Bronchial epithelial cell (primary cell): ENCODE data around the gene ELF5. TPM values are rescaled to one million over a fixed set of nuclear protein-coding genes. Genes with fewer than 3 reads are reported as not detected.

Experiments used
- DNase-seq: peaks from one replicate; pipeline ENCODE4 v3.0.0-alpha.2; 2010; ENCODE audit warnings: low read depth
- FAIRE-seq: peaks from 2 replicates; lab custom pipeline; 2011; peaks lifted over from hg19 to GRCh38; lab: Jason Lieb, UNC
- H3K27me3 ChIP-seq: 2 replicates; pipeline ENCODE4 v1.5.1; 2011; ENCODE audit warnings: low read length; ENCODE audit not compliant: control insufficient read depth, insufficient read depth
- H3K36me3 ChIP-seq: 2 replicates; pipeline ENCODE4 v1.5.1; 2011; ENCODE audit warnings: low read length; ENCODE audit not compliant: control insufficient read depth, insufficient read depth
- H3K4me3 ChIP-seq: 2 replicates; pipeline ENCODE4 v1.5.1; 2011; ENCODE audit warnings: mild to moderate bottlenecking, low read depth, low read length, control low read depth
- total RNA-seq: library from RNA; depleted of rRNA; stranded (reverse); fragments of >200 nt; gene quantifications from 2 replicates; pipeline ENCODE4 v1.2.1, GENCODE V29; 2014
- TF ChIP-seq, protein P1 (sequence below): IDR thresholded peaks from 2 replicates; pipeline ENCODE4 v1.5.1; 2011; ENCODE audit warnings: mild to moderate bottlenecking, moderate library complexity, low read length, control low read depth, inconsistent platforms; ENCODE audit not compliant: insufficient read depth, severe bottlenecking

ELF5 gene
- total RNA-seq, 1 donor from 2014 or later, result 0.53 TPM

DNA sequence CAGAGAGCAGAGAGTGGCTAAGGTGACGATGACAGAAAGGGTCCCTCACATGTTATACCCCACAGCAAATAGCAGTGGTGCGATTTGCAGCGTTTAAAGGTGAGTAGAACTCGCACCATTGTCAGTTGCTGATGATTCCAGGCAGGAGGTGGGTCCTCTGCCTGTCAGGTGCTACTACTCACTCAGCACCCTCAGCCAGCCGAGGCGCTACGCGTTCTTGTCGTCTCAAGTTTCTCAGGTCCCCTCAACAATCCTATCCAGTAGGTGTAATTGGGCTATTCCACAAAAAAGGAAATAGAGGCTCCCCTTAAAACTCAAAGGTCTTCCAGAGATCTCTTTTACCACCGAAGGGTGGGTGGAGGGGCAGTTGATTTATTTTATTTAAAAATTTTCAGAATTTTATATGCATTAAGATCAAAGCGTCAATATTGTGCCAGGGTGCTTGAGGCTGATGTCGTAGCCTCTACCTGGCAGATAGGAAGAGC is 18.3 kb downstream of the ELF5 start:
- no peaks in the 10 kb centered on the region for H3K36me3 ChIP-seq
- H3K27me3 ChIP-seq, result no peaks in the 10 kb centered on the region
- no peak overlapping the region for H3K4me3 ChIP-seq
- FAIRE-seq, result no peak
- TF ChIP-seq, protein P1, sequence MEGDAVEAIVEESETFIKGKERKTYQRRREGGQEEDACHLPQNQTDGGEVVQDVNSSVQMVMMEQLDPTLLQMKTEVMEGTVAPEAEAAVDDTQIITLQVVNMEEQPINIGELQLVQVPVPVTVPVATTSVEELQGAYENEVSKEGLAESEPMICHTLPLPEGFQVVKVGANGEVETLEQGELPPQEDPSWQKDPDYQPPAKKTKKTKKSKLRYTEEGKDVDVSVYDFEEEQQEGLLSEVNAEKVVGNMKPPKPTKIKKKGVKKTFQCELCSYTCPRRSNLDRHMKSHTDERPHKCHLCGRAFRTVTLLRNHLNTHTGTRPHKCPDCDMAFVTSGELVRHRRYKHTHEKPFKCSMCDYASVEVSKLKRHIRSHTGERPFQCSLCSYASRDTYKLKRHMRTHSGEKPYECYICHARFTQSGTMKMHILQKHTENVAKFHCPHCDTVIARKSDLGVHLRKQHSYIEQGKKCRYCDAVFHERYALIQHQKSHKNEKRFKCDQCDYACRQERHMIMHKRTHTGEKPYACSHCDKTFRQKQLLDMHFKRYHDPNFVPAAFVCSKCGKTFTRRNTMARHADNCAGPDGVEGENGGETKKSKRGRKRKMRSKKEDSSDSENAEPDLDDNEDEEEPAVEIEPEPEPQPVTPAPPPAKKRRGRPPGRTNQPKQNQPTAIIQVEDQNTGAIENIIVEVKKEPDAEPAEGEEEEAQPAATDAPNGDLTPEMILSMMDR, result no peak
- DNase-seq, result peak; percentile 61

DNA sequence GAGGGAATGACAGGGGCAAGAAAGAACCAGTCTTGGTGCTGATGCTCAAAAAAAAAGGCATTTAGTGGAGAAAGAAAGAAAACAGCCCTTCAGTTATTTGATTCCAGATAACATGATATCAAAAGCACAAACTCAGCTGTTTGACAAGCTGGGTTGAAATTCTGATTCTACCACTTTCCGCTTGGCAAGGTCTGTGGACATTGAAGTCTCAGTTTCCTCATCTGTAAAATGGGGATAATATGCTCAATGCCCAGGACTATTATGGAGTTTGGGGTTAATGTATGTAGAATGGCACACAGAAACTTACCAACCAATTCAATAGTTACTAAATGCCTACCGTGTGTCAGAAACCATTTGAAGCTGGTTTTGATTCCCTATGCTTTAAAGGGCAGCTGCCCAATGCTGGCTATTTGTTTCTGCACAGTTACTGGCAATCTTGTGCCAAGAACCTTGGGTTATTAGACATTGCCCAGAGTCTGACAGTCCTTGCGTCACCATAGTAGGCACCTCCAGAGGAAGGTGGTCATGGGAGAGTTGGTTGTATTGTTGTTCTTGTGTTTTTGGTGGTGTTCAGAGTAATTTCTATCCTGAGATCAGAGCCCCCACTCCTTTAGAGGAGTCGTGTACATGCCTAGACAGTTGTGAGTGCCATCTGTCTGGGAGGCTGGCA is 19.5 kb downstream of the ELF5 start:
- Histone ChIP-seq H3K27me3 (no peaks in the 10 kb centered on the region), H3K36me3 (no peaks in the 10 kb centered on the region), H3K4me3 (no peak overlapping the region)
- no peak for DNase-seq
- no peak for FAIRE-seq
- TF ChIP-seq, protein P1, result no peak

DNA sequence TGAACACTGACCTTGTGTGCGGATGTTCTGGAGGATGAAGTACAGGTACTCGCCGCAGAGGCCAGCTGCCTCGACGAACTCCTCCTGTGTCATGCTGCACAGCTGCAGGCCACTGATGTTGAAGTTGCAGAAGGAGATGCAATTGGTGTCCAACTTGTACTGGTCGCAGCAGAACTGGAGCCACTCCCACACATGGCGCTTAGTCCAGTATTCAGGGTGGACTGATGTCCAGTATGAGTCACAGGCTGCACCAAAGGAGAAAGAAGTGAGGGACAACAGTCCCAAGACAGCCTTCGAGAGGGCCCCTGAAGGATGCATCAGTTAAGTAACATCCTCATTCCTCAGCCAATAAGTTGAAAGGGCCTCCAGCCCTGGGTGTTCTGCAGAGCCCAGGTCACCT is 20.1 kb downstream of the ELF5 start:
- FAIRE-seq (no peak), DNase-seq (no peak)
- TF ChIP-seq, protein P1, result no peak
- Histone ChIP-seq H3K4me3 (no peak overlapping the region), H3K36me3 (no peaks in the 10 kb centered on the region), H3K27me3 (no peaks in the 10 kb centered on the region)

GRCh38 chr11:34492806-34493414 is 20.7 kb downstream of the ELF5 start:
- DNase-seq (peak; percentile 62), FAIRE-seq (no peak)
- H3K36me3 ChIP-seq, result no peaks in the 10 kb centered on the region
- no peak overlapping the region for H3K4me3 ChIP-seq
- TF ChIP-seq, protein P1, result peak; percentile 54
- no peaks in the 10 kb centered on the region for H3K27me3 ChIP-seq

- Histone ChIP-seq H3K27me3 (no peaks in the 10 kb centered on the region), H3K4me3 (no peak overlapping the region), H3K36me3 (no peaks in the 10 kb centered on the region)
- TF ChIP-seq, protein P1, result no peak
- FAIRE-seq (no peak), DNase-seq (no peak)
Observed at GRCh38 chr11:34490304-34490703, 23.3 kb downstream of the ELF5 start.
